ENCODE results near the gene PSMB10. TPM values are rescaled to one million over a fixed set of nuclear protein-coding genes. Genes with fewer than 3 reads are reported as not detected.
"Not testable (repeated sequence)": the region's sequence is repeated elsewhere in the genome, so short reads cannot be mapped to it uniquely, and the experiment has no call there.

PSMB10 gene
- total RNA-seq: 69.4 TPM

DNA sequence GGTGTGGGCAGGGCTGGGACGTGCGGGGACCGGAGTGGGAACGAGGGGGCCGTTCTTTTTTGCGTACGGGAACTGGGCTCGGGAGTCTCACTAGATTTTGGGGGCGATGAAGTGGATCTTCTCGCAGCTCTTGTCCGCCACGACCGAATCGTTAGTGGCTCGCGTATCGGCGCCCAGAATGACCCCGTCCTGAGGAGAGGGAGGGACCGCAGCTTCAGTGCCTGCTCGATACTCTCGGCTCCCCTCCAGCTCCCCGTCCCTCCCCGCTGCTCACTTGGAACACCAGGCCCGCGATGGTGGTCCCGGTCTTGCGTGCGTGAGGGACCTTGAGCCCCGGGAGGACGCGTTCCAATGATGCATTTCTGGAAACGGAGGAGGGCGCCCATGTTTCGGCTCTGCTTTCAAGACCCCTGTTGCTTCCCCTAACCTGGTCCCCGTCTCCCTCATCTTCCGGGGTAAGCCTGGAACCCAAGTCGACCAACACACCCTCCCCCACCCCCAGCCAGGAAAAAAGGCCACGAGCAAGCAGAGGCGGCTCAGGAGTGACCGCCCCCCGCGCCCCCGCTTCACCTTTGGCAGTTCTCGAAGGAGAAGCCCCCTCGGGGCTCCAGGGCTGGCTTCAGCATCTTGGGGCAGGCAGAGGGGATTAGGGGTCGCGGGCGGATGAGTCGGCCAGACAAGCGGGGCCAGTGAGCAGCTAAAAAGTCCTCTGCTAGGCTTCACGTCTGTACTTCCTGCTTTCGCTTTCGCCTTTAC is at the start of gene PSMB10:
Gene PSMB10, minus strand, starts transcription at position 727 of the 756 bp plus-strand sequence. Its CDS starts 101 bp downstream, at position 626.
- peak within 1 kb of the TSS; percentile 98 for H3K4me3 ChIP-seq (ENCODE audit: low read length)
- H3K27me3 ChIP-seq (ENCODE audit: insufficient read depth, low read length): no peaks in the 10 kb centered on the region
- H3K9me3 ChIP-seq (ENCODE audit: low read depth, low read length): no peaks in the 10 kb centered on the region
- H3K4me1 ChIP-seq (ENCODE audit: insufficient read depth, low read length): peaks cover 45% of the 10 kb centered on the region

DNA sequence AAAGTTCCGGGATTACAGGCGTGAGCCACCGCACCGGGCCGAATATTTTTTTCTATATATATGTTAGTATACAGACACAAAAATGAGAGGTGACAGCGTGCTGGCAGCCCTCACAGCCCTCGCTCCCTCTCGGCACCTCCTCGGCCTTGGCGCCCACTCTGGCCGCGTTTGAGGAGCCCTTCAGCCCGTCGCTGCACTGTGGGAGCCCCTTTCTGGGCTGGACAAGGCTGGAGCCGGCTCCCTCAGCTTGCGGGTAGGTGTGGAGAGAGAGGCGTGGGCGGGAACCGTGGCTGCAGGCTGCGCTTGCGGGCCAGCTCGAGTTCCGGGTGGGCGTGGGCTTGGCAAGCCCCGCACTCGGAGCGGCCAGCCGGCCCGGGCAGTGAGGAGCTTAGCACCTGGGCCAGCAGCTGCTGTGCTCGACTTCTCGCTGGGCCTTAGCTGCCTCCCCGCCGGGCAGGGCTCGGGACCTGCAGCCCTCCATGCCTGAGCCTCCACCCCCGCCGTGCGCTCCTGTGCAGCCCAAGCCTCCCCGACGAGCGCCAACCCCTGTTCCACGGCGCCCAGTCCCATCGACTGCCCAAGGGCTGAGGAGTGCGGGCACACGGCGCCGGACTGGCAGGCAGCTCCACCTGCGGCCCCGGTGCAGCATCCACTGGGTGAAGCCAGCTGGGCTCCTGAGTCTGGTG is 45.5 kb upstream of the PSMB10 start:
- peaks cover 30% of the 10 kb centered on the region for H3K4me1 ChIP-seq (ENCODE audit: insufficient read depth, low read length)
- H3K4me3 ChIP-seq (ENCODE audit: low read length): no peak overlapping the region
- no peaks in the 10 kb centered on the region for H3K9me3 ChIP-seq (ENCODE audit: low read depth, low read length)
- no peaks in the 10 kb centered on the region for H3K27me3 ChIP-seq (ENCODE audit: insufficient read depth, low read length)

DNA sequence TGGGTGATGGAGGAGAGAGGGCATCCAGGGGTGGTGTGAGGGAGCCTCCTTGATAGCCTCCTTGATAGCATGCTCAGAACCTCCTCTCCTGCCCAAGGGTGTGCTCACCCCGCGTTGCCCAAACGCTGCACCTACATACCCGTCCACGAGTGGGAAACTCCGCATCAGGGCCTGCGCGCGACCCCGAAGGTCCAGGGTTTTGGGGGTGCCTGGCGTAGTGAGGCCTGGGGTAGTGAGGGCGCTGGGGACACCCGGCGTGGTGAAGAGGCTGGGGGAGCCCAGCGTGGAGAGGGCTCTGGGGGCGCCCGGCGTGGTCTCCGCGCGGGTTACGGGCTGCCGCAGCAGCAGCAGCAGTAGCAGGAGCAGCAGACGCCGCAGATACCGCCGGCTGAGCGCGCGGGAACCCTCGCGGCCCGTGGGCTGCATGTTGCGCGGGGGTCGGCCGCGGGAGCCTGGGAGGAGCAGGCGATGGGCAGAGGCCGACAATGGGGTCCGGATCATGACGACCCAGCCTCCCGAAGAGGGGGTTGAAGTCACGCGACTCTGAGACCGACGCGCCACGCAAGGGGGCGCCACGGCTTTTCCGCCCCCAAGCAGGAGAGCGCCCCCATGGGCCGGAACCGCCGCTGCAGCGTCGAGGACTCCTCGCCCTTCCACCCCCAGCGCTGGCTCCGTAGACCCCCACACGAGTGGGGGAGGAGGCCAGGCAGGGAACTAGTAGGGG is 43.5 kb upstream of the PSMB10 start, which contains the start of gene DPEP3:
Gene DPEP3, minus strand, starts transcription at position 545 of the 724 bp plus-strand sequence. Its CDS starts 119 bp downstream, at position 426.
- no peaks in the 10 kb centered on the region for H3K9me3 ChIP-seq (ENCODE audit: low read depth, low read length)
- H3K4me3 ChIP-seq (ENCODE audit: low read length): no peak within 1 kb of the TSS
- peaks cover 20% of the 10 kb centered on the region for H3K4me1 ChIP-seq (ENCODE audit: insufficient read depth, low read length)
- H3K27me3 ChIP-seq (ENCODE audit: insufficient read depth, low read length): no peaks in the 10 kb centered on the region

DNA sequence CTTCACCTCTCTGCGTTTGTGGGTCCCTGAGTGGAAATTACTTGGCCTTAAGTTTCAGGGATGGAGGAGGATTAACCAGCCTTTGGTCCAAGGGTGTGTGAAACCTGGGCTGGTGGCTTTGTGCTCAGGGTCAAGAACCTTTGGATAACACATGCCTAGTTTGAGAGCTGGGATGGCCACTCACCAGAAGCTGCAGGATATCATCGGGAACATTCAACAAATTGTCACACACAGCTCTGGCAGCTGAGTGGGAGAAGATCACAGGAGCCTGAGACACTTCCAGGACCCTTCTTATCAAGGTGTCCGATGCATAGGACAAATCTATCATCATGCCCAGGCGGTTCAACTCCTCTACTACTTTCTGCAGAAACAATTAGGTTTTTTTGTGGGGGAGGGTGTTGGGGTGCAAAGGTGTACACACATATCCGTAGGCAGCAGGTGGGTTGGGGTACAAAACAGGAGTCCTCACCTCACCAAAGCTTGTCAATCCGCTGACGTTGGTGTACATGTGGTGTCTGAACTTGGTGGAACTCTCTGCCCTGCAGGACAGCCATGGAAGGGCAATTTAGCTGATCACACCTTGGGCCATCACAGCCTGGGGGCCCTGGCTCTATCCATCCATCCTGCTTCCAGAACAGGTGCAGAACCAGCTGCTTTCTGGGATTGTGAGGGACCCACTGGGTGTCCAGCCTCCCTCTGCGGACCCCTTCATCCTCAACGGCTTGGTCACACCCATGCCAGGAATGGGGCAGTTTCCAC is 41.0 kb upstream of the PSMB10 start:
- Histone ChIP-seq H3K27me3 (ENCODE audit: insufficient read depth, low read length) (no peaks in the 10 kb centered on the region), H3K9me3 (ENCODE audit: low read depth, low read length) (no peaks in the 10 kb centered on the region), H3K4me1 (ENCODE audit: insufficient read depth, low read length) (no peaks in the 10 kb centered on the region), H3K4me3 (ENCODE audit: low read length) (no peak overlapping the region)

DNA sequence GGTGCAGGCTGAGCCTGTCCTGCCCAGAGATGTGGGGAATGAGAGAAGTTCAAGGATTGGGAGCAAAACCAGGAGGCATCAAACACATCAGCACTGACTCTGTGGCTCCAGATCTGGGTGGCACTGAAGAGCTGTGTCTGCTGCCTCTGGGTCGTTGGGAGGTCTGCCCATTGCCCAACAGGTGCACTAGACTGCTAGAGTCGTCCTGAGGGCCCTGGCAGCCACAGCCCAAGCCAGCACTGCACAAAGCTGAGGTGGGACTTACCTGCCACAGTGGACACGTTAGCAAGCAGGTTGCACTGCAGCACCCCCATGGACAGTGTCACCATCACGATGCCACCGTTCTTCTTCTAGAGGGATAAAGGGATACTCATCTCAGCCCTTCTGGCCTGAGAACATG is 40.4 kb upstream of the PSMB10 start:
- Histone ChIP-seq H3K27me3 (ENCODE audit: insufficient read depth, low read length) (no peaks in the 10 kb centered on the region), H3K4me3 (ENCODE audit: low read length) (no peak overlapping the region), H3K4me1 (ENCODE audit: insufficient read depth, low read length) (no peaks in the 10 kb centered on the region), H3K9me3 (ENCODE audit: low read depth, low read length) (no peaks in the 10 kb centered on the region)

DNA sequence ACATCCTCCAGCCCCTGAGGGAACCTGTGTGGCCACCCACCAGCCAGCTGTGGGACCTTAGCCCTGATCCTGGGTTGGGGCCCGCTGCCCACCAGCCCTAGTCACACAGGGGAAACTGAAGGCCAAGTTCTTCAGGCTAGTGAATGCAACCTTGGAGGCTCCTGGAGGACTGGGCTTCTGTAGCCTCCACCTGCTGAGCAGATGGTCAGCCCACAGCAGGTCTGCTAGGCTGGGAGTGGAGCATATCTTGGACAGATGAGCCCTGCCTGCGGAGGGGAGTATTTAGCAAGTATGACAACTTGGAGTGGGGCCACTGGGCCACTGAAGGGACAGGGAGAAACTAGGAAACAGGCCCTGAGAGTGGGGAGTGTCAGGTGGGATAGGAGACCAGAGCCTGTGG is 39.6 kb upstream of the PSMB10 start:
- H3K9me3 ChIP-seq (ENCODE audit: low read depth, low read length): no peaks in the 10 kb centered on the region
- H3K27me3 ChIP-seq (ENCODE audit: insufficient read depth, low read length): no peaks in the 10 kb centered on the region
- no peaks in the 10 kb centered on the region for H3K4me1 ChIP-seq (ENCODE audit: insufficient read depth, low read length)
- H3K4me3 ChIP-seq (ENCODE audit: low read length): no peak overlapping the region

DNA sequence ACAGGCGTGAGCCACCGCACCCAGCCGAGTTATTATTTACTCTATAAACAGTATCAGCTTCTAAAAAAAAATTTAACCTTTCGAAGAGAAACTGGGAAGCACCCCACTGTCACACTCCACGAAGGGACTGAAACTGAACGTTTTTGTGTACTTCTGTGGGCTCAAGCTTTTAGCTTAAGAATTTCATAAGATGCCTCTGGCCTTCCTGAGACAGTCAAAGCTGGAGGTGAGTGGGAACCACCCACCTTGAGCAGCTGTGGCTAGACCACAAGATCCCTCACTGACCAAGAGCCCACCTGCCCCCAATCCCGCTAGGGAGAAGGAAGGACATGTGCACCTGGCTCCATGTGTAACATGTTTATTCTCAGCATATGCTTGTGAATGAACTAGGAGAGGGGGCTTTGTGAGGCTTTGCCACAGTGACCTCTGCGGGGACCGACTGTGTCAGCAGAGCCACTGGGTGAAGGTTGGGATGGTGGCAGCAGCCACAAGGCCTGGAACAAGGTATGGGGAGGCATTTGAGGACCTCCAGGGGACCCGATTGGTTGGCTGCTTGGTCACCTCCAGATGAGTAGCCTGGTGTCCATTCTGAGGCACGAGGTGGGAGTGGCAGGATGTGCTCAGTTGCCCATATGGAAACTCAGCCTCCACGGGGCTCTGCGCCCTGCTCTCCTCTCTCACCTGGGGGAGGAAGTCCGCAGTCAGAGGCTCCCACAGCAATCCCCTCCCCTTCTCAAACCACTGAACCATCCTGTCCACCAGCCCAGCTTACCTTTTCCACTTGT is 38.9 kb upstream of the PSMB10 start:
- Histone ChIP-seq H3K27me3 (ENCODE audit: insufficient read depth, low read length) (no peaks in the 10 kb centered on the region), H3K9me3 (ENCODE audit: low read depth, low read length) (no peaks in the 10 kb centered on the region), H3K4me3 (ENCODE audit: low read length) (no peak overlapping the region), H3K4me1 (ENCODE audit: insufficient read depth, low read length) (no peaks in the 10 kb centered on the region)

DNA sequence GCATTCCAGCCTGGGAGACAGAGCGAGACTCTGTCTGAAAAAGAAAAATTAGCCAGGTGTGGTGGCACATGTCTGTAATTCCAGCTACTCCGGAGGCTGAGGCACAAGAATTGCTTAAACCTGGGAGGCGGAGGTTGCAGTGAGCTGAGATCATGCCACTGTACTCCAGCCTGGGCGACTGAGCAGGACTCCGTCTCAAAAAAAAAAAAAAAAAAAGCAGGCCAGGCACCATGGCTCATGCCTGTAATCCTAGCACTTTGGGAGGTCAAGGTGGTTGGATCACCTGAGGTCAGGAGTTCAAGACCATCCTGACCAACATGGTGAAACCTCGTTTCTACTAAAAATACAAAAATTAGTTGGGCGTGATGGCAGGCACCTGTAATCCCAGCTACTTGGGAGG is 35.6 kb upstream of the PSMB10 start:
- not testable (repeated sequence) for H3K9me3 ChIP-seq (ENCODE audit: low read depth, low read length); H3K4me3 ChIP-seq (ENCODE audit: low read length); H3K27me3 ChIP-seq (ENCODE audit: insufficient read depth, low read length)
- peaks cover 11% of the 10 kb centered on the region for H3K4me1 ChIP-seq (ENCODE audit: insufficient read depth, low read length)

DNA sequence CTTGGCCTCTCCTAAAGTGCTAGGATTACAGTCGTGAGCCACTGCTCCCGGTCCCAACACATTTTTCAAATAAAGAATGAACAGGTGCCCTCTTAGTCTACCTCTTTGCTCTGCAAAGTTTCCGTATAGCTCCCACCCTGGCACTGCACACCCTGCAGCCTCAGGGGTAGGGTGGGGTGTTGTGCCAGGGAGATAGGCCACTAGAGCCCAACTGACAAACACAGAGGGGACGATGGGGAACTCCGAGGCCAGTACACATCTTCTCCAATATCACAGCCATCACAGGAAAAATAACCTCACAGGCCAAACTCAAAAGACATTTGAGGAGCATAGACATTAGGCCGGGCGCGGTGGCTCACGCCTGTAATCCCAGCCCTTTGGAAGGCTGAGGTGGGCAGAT is 34.5 kb upstream of the PSMB10 start:
- Histone ChIP-seq H3K4me3 (ENCODE audit: low read length) (no peak overlapping the region), H3K9me3 (ENCODE audit: low read depth, low read length) (no peaks in the 10 kb centered on the region), H3K27me3 (ENCODE audit: insufficient read depth, low read length) (no peaks in the 10 kb centered on the region), H3K4me1 (ENCODE audit: insufficient read depth, low read length) (peaks cover 20% of the 10 kb centered on the region)

DNA sequence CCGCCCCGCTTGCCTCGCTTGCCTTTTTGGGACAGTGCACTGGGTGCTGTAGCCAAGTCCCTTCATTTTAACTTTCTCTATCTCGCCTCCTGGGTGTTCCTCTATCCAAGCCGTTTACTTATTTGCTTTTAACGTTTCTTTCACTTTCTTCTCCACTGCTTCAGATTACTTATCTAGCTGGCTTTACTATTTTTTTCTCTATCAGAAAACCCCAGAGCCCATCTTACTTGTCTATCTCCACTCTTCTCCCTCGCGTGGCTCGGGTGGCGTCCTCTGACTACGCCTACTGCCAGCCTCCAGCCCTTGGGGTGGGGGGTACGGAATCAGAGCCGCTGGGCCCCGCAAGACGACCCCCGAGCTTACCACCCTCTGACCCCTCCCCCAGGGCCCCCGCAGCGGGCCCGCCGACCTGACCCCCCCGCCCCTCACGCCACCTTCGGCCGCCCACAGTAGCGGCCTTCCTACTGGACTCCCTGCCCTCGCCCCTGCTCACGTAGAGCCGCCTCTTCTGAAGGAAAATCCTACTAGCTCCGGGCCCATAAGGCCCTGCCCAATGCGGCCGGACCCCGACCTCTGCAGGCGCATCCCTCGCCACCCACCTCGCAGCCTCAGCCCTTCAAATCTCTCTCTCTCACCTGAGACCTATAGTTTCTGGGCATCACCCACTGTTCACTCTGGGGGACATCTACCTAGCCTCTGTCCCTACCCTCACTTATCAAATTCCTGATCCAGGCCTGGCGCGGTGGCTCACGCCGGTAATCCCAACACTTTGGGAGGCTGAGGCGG is 32.8 kb upstream of the PSMB10 start:
- H3K9me3 ChIP-seq (ENCODE audit: low read depth, low read length): no peaks in the 10 kb centered on the region
- H3K4me1 ChIP-seq (ENCODE audit: insufficient read depth, low read length): peaks cover 20% of the 10 kb centered on the region
- peak overlapping the region; percentile 62 for H3K4me3 ChIP-seq (ENCODE audit: low read length)
- H3K27me3 ChIP-seq (ENCODE audit: insufficient read depth, low read length): no peaks in the 10 kb centered on the region

DNA sequence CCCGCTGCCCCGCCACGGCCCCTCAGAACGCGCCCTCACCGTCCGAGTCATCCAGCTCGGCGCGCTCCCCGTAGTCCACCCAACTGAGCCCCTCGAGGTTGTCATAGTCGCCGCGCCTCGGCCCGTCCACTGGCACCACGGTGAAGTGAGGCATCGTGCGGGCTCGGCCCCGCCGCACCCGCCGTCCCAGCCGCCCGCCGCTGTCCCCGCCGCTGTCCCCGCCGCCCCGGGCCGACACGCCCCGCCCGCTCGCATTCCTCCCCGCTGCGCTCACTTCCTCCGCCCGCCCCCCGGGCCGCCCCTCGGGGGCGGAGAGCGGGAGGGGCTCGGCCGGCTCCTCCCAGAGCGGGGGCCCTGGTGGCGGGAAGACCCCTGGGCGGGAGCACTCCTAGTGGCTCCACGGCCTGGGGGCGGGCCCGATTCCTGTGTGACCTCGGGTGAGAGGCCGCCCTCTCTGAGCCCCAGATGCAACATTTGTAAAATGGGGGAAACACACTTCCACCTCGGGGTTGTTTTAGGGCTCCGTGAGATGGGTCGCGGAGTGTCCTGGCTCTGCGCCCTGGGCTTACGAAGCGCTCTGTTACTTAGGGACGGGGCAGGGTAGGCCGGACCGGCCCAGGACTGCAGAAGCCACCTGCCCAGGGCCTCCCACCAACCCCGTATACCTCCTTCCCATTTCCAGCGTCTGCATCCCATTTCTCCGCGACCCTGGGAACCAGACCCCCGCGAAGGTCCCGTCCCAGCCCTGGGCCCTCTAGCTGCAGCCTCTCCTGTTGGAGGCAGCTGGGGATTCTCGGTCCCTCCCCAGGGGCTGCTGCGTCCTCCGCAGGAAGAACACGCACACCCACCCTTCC is 32.0 kb upstream of the PSMB10 start, which contains the start of gene SLC12A4:
Gene SLC12A4, minus strand, starts transcription at position 238 of the 854 bp plus-strand sequence. Its CDS starts 84 bp downstream, at position 154.
- Histone ChIP-seq H3K27me3 (ENCODE audit: insufficient read depth, low read length) (no peaks in the 10 kb centered on the region), H3K9me3 (ENCODE audit: low read depth, low read length) (no peaks in the 10 kb centered on the region), H3K4me1 (ENCODE audit: insufficient read depth, low read length) (peaks cover 20% of the 10 kb centered on the region), H3K4me3 (ENCODE audit: low read length) (peak within 1 kb of the TSS; percentile 62)

DNA sequence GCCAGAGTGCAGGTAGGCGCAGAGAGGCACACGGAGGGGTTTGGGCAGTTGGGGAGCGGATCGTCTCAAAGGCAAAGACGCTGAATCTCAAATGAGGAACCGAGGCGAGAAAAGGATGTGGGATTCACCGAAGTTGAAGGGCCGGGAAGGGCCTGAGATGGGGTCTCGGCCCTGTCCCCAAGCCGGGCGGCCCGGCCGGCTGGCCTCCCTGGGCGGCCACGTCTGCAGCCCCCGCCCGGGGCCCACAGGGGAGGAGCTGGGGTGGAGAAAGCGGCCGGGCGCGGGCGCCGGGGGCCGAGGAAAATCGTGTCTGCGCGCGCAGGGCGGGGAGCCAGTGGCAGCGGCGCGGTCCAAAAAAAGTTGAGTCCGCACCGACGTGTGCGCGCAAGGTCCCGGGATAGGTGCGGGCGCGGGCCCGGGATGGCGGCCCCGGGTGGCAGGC is 31.3 kb upstream of the PSMB10 start:
- Histone ChIP-seq H3K4me1 (ENCODE audit: insufficient read depth, low read length) (peaks cover 20% of the 10 kb centered on the region), H3K9me3 (ENCODE audit: low read depth, low read length) (no peaks in the 10 kb centered on the region), H3K4me3 (ENCODE audit: low read length) (peak overlapping the region; percentile 62), H3K27me3 (ENCODE audit: insufficient read depth, low read length) (no peaks in the 10 kb centered on the region)

Data from mononuclear cell (primary cell).